ENCODE data around the gene CCDC24. TPM values are rescaled to one million over a fixed set of nuclear protein-coding genes. Genes with fewer than 3 reads are reported as not detected.

Gene CCDC24
- total RNA-seq, 4 donors from 2014 or later: 1.6 to 6.1 (median 2.7) TPM

- TF ChIP-seq POLR2A (IDR thresholded peaks at IDR 0.05): no peak
- no peak for TF ChIP-seq CTCF (IDR thresholded peaks at IDR 0.05)
- intact Hi-C loops (cut with DNase I; ENCODE audit: low total_unique reads): no loop called here
- peak overlapping the region; percentile 46 for H3K4me3 ChIP-seq (ENCODE audit: low read depth, poor library complexity, severe bottlenecking)
- DNase-seq (ENCODE audit: low spot score in 2 of 2): peak in 1 of 2 donors; percentile 90
- WGBS, 2 donors: 3 to 6% methylated on average over 13 to 40 of the region's 45 CpGs
Observed at GRCh38 chr1:43979528-43980254, 11.7 kb upstream of the CCDC24 start.

- intact Hi-C loops (cut with DNase I; ENCODE audit: low total_unique reads): no loop called here
- no peak overlapping the region for H3K4me3 ChIP-seq (ENCODE audit: low read depth, poor library complexity, severe bottlenecking)
- no peak for TF ChIP-seq POLR2A (IDR thresholded peaks at IDR 0.05)
- no peak for DNase-seq (ENCODE audit: low spot score in 2 of 2)
- 44 to 53% methylated on average over 12 to 13 of the region's 13 CpGs for WGBS, 2 donors
Observed at GRCh38 chr1:43980255-43981134, 10.9 kb upstream of the CCDC24 start.

GRCh38 chr1:43981135-43981491 is 10.3 kb upstream of the CCDC24 start:
- intact Hi-C loops (cut with DNase I; ENCODE audit: low total_unique reads): no loop called here
- 36 to 58% methylated on average over 19 to 20 of the region's 20 CpGs for WGBS, 2 donors
- H3K4me3 ChIP-seq (ENCODE audit: low read depth, poor library complexity, severe bottlenecking): no peak overlapping the region
- TF ChIP-seq POLR2A (IDR thresholded peaks at IDR 0.05) (no peak), CTCF (IDR thresholded peaks at IDR 0.05) (no peak)
- no peak for DNase-seq (ENCODE audit: low spot score in 2 of 2)

- whole genome bisulfite sequencing, 2 donors: 96% methylated on average over 15 to 17 of the region's 20 CpGs
- DNase-seq (ENCODE audit: low spot score in 2 of 2): no peak
- TF ChIP-seq POLR2A (IDR thresholded peaks at IDR 0.05): no peak
- TF ChIP-seq CTCF (IDR thresholded peaks at IDR 0.05): no peak
- intact Hi-C loops (cut with DNase I; ENCODE audit: low total_unique reads): no loop called here
- no peak overlapping the region for H3K4me3 ChIP-seq (ENCODE audit: low read depth, poor library complexity, severe bottlenecking)
Observed at GRCh38 chr1:43981636-43982035, 9.8 kb upstream of the CCDC24 start.

GRCh38 chr1:43982241-43982640 is 9.2 kb upstream of the CCDC24 start:
- no peak overlapping the region for H3K4me3 ChIP-seq (ENCODE audit: low read depth, poor library complexity, severe bottlenecking)
- TF ChIP-seq POLR2A (IDR thresholded peaks at IDR 0.05) (no peak), CTCF (IDR thresholded peaks at IDR 0.05) (no peak)
- intact Hi-C loops (cut with DNase I; ENCODE audit: low total_unique reads): no loop called here
- no peak for DNase-seq (ENCODE audit: low spot score in 2 of 2)
- 89 to 91% methylated on average over 4 to 5 of the region's 8 CpGs for WGBS, 2 donors

- intact Hi-C loops (cut with DNase I; ENCODE audit: low total_unique reads): no loop called here
- no peak overlapping the region for H3K4me3 ChIP-seq (ENCODE audit: low read depth, poor library complexity, severe bottlenecking)
- no peak for TF ChIP-seq CTCF (IDR thresholded peaks at IDR 0.05)
- no peak for TF ChIP-seq POLR2A (IDR thresholded peaks at IDR 0.05)
- WGBS, 2 donors: 82 to 83% methylated on average over 15 of the region's 15 CpGs
- no peak for DNase-seq (ENCODE audit: low spot score in 2 of 2)
Observed at GRCh38 chr1:43982808-43983207, 8.6 kb upstream of the CCDC24 start.
